ENCODE measurements around the gene ZDHHC9.
"Not testable (repeated sequence)": the region's sequence is repeated elsewhere in the genome, so short reads cannot be mapped to it uniquely, and the experiment has no call there.

Gene ZDHHC9

DNA sequence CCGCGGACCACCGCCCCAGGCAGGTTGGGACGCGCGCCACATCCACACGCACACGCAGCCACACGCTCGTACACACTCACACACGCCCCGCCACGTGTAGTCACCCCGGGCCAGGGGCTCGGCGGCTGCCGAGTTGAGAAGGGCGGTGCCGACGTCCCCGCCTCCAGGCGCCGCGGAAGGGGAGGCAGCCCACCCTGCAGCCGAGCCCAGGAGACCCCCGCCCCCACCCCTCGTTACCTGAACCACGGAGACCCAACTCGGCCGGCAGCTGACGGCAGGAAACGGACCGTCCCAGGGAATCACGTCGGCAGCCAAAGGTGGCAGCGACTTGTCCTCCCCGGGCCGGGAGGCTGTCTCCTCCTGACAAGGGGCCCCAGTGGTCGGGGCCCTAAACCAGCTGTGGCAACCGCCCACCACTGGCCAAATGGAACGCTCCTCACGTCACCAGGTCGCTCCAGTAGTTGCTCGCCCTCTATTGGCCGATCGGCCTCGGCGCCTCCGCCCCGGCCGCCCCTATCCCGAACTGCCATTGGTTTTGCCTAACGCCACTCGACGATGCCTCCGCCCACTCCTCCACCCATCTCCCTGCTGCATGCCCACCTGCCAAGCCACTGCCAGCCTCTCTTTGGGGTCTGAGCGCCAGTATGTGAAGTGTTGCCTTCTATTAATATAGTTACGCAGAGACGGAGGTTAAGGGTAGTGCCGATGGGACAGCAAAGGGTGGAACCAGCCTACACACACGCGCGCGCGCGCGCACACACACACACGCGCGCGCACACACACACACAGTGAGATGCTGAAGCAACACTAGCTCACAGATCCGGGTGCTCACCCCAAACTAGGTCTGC, at the start of gene ZDHHC9:
Gene ZDHHC9 (minus strand): TSS at position 428 of the 848 bp plus-strand sequence. CDS start 1,941 bp downstream, outside the sequence.
- DNase-seq, result peak; percentile 86 to 93 (median 88)

GRCh38 chrX:129877401-129877800, 33.7 kb upstream of the ZDHHC9 start:
- DNase-seq, result no peak

GRCh38 chrX:129876771-129877305, 33.2 kb upstream of the ZDHHC9 start:
- peak in 2 of 3 experiments; percentile 41 to 71 for DNase-seq

DNA sequence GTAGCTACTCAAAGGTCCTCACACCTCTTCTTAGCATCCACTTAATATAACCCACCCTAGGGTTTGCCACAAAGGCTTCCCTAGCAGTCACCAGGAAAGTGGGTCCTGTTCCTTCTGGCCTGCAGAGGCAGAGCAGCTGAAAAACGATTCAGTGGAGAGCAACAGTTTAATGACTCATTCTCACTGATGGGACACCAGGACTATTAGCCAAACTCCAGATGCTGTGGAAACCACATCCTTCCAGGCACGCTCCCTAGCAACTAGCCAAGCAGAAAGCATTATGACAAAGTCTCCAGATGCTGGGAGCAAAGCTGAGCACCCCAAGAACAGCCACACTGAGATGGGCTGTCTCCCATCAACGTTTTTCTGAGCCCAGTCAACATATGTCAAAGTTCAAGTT, 32.0 kb upstream of the ZDHHC9 start:
- no peak for DNase-seq

DNA sequence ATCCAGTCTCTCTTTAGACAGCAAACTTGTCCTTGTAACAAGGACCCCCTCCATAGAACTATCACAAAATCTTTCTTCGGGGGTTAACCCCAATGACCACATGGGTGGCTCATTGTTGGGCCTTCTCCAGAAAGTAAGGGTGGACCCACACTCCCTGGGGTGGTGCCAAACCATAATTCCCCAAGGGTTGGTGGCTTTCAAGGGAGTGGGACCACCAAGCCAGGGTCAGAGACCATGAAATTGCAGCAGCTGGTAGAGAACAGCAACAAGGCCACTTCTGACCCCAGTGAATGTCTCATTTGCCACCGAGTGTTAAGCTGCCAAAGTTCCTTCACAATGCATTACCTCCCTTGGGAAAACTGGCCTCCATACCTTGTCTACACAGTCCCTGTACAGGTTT, 28.8 kb upstream of the ZDHHC9 start:
- DNase-seq, result no peak

DNA sequence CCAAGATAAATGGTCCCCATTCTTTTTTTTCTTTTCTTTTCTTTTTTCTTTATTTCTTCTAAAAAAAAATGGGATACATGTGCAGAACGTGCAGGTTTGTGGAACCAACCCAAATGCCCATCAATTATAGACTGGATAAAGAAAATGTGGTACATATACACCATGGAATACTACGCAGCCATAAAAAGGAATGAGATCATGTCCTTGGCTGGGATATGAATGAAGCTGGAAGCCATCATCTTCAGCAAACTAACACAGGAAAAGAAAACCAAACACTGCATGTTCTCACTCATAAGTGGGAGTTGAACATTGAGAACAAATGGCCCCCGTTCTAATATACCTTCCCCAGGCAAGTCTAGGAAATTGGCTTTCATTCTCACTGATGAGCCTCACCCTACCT, 22.6 kb upstream of the ZDHHC9 start:
- DNase-seq, result not testable (repeated sequence)

- DNase-seq, result not testable (repeated sequence)
Measured at GRCh38 chrX:129859134-129859533, 15.4 kb upstream of the ZDHHC9 start.

DNA sequence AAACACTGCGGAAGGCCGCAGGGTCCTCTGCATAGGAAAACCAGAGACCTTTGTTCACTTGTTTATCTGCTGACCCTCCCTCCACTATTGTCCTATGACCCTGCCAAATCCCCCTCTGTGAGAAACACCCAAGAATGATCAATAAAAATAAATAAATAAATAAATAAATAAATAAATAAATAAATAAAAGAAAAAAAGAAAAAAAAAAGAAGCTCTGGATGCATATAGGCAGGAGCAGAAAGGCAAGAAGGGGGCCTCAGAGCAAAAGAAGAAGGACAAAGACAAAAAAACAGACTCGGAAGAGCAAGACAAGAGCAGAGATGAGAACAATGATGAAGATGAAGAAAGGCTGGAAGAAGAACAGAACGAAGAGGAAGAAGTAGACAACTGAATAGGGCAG, 8.1 kb upstream of the ZDHHC9 start:
- not testable (repeated sequence) for DNase-seq

DNA sequence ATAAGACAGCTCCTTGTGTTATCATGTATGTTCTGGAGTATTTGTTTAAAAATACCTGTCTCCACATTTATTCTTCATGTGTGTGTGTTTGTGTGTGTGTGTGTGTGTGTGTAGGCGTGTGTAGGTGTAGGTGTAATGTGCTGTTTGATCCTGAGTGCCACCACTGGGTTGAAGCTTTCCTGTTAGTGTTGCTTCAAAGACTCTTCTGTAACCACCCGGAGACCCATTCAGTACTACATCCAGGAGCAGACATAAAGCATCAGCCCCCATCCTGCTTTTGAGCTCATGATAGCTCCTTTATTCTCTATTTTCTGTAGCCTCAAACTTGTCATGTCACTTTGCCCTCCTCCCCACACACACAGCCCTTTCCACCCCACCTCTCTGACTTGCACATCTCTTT, 3.0 kb upstream of the ZDHHC9 start:
- no peak for DNase-seq

DNA sequence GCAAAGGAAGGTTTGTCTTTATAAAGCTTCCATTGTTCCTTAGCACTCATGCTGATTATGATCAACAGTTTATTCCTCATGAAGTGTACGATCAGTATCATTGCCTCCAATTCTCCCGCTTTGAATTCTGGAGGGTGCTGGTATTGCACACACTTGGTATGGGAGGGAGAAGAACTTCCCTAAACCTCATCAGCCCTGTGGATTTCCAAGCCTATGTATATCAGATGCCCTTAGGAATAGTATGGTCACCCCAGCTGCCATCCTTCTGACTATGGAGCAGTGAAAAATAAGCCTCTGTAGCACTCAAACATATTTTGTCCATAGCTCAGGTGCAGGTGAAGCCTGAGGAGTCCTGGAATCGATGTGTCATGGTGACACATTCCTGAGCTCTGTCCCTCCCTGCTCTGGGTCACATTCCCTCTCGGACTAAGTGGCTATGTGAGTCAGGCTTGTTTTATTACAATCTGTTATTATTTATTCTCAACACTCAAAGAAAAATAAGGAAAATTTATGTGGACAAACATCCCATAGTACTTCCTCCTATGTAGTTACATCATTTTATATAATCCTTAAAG, 2.0 kb upstream of the ZDHHC9 start:
- DNase-seq, result no peak

DNA sequence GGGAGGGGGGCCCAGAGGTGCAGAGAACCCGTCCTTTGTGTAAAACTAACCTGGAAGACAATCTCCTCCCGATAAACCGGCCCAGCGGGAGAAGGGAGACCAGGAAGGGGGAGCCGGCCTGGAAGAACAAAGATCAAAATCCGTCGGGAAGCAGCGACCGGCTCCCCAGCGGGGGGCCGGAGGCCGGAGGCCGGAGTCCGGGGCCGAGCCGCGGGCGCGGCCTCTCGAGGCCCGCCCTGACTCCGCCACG, 552 bp downstream of the ZDHHC9 start:
- peak in 2 of 3 experiments; percentile 55 to 62 for DNase-seq

DNA sequence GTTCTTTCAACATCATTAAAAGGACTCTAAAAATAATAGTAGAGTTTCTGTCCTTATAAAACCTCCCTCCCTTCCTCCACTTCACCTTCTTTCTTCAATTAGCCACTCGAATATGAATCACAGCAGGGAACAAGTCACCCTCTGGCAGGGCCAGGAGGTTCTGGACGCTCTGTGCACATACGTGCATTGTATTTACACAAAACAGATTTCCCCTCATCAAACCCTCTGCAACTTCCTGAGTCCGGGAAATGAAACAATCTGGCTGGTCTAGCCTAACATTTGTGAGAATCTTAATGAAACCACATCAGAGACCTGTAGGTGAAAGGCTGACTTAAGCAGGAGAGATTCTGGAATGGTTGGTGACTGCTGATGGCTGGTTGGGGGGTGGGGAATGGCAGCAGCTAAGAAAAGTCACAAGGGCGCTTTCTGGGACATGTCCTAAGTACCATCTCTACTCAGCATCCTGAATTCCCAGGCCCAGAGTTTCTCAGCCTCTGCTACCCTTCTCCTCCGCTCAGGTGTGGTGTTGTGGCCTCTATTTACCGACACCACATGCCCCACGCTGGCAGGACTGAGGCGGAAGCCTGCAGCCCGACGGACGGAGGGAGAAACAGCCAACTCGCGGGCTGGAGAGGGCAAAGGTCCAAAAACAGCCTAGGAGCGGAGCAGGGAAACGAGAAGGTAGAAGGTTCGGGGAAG, 1.0 kb downstream of the ZDHHC9 start:
- DNase-seq, result peak; percentile 11 to 67 (median 62)

GRCh38 chrX:129840344-129840743, 3.3 kb downstream of the ZDHHC9 start:
- no peak for DNase-seq

- no peak for DNase-seq
Measured at GRCh38 chrX:129836827-129837226, 6.9 kb downstream of the ZDHHC9 start.

DNA sequence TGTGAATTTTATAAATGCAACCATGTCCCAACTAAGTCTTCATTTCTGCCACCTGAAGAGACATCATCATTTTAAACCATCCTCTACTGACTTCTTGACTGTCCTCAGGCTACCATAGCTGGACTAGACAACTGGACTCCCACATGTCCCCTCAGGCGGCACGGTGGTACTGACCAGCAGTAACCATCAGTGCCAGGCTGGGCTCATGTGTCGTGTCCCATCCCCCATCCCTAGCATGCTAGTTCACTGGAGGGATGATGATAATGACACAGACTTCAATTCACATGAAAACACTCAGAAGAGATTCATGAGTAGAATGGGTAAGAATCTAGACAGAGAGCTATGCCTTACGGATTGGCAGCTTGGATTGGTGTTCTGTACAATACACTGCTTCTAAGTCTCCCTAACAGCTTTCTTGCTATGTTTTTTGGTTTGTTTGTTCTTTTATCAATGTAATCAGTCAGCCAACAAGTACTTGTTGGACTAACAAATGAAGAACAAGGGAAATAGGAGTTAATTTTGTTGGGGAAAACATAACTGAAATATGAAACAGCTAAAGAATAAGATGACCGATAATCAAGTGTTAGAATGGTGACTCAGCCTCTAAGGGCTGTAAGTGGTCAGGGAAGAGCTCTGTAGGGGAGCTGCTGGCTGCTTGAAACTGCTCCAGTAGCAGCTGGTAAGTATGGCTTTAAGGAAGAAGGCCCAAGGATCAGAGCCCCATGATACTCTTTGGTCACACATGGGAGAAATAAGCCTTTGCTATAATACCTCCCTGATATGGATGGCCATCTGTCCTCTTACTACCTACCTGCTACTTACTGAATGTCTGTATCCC, 10.3 kb downstream of the ZDHHC9 start:
- DNase-seq, result no peak

DNA sequence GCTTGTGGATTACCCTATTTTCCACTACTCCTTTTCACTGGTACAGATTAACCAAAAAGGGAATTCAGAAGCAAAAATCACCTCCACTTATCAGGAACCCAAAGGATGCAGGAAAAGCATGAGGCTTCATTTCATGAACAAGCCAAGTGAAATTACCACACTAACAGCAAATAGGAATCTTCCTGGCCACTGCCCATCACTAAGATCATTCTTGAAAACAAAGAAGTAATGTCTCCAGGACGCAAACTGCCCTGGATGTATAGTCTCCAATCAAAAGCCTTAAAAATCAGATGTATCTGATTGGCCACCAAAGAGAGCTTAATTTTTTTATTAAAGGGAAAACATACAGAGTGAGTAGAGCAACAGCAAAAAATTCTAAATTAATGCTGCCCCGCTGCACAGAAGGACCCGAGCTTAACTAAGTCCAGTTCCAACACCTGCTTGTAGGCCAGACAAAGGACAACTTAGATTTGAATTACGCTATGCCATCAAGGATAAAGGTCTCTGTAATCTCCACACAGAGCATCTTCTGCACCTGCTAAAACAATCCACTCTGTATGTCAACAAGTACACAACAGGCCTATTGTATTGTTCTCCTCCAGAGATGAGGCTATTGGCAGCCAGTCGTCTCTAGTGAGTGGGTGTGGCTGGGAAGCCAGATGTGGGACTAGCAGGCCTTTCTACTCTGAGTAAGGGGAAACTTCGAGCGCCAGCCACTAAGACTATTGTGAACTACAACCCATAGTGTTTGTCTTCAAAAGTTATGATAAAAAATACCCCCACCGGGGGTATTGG, 12.4 kb downstream of the ZDHHC9 start:
- peak in 2 of 3 experiments; percentile 12 to 70 for DNase-seq

- peak in 1 of 3 experiments; percentile 26 for DNase-seq
Measured at GRCh38 chrX:129830494-129830893, 13.2 kb downstream of the ZDHHC9 start.

DNA sequence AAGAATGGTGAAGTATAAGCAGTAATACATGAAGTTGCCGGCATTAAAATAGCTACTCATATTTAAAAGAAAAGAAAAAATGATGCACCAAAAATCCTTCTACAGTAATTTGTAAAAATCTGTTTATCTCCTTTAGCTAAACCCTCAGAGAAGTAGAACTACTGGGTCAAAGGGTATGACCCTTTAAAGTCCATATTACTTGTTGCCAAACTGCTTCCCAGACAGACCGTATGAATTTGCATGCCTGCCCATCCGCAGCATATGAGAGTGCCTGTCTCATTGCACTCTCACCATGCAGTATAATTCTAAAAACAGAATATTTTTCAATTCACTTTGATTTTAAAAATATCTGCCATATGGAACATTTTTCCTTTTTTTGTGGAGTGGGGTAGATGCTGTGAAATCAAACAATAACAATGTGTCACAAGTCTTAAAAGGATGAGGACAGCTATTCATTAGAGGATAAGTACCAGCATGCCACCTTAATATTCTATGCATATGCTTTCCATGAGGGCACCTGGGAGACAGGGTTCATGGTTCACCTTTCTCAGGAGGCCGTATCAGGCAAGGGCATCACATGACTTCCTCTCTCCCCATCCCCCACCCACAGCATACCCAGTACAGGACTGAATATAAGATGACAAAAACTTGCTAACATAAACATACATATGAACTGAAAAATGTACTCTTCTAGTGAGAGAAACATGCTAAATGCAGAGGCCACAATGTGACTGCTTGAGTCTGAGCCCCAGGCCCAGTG, 17.8 kb downstream of the ZDHHC9 start:
- DNase-seq, result peak in 1 of 3 experiments; percentile 19

GRCh38 chrX:129824620-129825019, 19.1 kb downstream of the ZDHHC9 start:
- no peak for DNase-seq

- DNase-seq, result no peak
Measured at GRCh38 chrX:129823522-129823921, 20.2 kb downstream of the ZDHHC9 start.

DNA sequence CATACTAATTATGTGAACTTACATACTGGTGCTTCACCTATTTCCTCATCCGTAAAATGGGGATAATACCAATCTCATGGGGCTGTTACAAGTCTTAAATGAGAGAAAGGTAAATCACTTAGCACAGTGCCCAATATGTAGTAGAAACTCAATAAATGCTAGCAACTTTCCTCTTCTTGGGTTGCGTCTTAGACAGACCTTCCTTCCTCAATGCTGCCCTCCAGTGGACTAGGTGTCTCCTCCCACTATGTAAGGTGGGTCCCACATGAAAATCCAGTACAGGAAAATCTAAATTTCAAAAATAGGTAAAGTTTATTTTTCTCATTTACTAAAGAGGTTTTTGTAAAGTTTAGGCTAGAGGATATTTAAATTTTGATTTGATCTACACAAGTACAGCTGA, 20.6 kb downstream of the ZDHHC9 start:
- DNase-seq, result peak in 2 of 3 experiments; percentile 15 to 49
